DMS 273 treated with DMSO at 0.1 percent for 48 hours (cell line): ENCODE results near the gene HEMGN.
"Not testable (repeated sequence)": the region's sequence is repeated elsewhere in the genome, so short reads cannot be mapped to it uniquely, and the experiment has no call there.

Experiments used
- DNase-seq: peaks from one replicate; lab custom pipeline; 2025; lab: John Stamatoyannopoulos, UW

The HEMGN gene, protein sequence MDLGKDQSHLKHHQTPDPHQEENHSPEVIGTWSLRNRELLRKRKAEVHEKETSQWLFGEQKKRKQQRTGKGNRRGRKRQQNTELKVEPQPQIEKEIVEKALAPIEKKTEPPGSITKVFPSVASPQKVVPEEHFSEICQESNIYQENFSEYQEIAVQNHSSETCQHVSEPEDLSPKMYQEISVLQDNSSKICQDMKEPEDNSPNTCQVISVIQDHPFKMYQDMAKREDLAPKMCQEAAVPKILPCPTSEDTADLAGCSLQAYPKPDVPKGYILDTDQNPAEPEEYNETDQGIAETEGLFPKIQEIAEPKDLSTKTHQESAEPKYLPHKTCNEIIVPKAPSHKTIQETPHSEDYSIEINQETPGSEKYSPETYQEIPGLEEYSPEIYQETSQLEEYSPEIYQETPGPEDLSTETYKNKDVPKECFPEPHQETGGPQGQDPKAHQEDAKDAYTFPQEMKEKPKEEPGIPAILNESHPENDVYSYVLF

GRCh38 chr9:97938081-97938644 is at the start of gene HEMGN:
Gene HEMGN (minus strand): TSS chr9:97938172. CDS start chr9:97938136, 36 bp downstream.
- no peak for DNase-seq

GRCh38 chr9:97987487-97987886 is 49.5 kb upstream of the HEMGN start:
- DNase-seq = no peak

GRCh38 chr9:97985058-97985861 is 47.3 kb upstream of the HEMGN start:
- DNase-seq = no peak

DNA sequence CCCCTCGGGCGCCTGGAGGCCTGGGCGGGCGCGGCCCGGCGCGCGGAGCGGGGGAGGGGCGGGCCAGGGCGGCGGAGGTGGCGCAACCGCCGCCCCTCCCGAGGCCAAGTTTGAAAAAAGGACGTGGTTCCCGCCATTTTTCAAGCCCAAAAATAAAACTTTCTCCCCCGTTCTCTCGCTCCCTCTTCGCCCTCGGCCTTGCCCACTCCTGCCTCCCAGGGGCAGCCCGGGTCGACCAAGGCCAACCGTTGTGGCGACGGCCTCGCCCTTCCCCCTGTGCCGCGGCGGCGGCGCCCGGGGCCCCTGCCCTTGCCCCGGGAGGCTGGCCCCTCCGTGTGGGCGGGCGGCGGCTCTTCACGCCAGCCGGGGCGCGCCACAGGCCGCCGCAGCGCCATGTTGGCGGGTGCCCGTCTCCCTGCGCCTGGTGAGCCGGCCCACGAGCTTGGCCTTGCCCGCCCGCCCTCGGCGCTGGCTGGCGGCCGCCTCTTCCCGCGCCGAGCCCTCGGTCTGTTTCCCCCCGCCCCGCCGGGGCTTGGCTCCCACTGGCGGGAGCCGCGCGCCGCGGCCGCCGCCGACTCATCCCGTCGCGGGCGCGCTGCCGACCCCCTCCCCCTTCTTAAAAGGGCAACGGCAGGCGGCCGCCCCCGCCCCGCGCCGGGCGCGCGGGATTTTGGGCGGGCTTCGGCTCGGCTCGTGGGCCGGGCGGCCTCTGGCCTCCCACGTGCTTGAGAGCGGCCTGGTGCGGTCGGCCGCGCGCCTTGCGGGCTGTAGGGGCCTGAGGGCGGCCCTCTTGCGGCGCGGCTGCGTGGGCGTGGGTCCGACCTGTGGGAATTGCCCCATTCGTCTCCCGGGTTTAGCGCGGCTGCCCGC is 46.5 kb upstream of the HEMGN start:
- peak; percentile 11 for DNase-seq

GRCh38 chr9:97983589-97984187 is 45.7 kb upstream of the HEMGN start:
- no peak for DNase-seq

- peak; percentile 71 for DNase-seq
These were observed 45.0 kb upstream of the HEMGN start, which contains the start of gene ANP32B for GRCh38 chr9:97982683-97983588. Gene ANP32B (plus strand): TSS chr9:97983341. CDS start chr9:97983556, 215 bp downstream.

- DNase-seq = peak; percentile 22
These were observed 44.1 kb upstream of the HEMGN start for GRCh38 chr9:97981846-97982682.

- DNase-seq = no peak
These were observed 43.2 kb upstream of the HEMGN start for GRCh38 chr9:97980918-97981845.

DNA sequence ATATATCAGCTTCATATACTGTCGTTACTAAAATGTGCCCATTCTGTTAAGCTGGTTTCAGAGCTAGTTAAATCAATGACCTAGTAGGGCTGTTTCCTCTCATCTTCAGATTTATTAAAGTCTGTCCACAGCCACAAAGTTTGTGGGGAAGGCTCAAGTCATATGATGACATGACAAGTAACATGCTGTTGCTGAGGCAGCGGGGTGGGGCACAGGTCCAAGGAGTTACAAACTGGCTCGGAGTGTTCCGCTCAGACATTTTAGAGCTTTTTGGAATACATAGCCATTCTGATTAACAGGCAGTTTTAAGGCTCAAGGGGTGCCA is 42.5 kb upstream of the HEMGN start:
- DNase-seq = no peak

GRCh38 chr9:97979788-97980478 is 42.0 kb upstream of the HEMGN start:
- no peak for DNase-seq

DNA sequence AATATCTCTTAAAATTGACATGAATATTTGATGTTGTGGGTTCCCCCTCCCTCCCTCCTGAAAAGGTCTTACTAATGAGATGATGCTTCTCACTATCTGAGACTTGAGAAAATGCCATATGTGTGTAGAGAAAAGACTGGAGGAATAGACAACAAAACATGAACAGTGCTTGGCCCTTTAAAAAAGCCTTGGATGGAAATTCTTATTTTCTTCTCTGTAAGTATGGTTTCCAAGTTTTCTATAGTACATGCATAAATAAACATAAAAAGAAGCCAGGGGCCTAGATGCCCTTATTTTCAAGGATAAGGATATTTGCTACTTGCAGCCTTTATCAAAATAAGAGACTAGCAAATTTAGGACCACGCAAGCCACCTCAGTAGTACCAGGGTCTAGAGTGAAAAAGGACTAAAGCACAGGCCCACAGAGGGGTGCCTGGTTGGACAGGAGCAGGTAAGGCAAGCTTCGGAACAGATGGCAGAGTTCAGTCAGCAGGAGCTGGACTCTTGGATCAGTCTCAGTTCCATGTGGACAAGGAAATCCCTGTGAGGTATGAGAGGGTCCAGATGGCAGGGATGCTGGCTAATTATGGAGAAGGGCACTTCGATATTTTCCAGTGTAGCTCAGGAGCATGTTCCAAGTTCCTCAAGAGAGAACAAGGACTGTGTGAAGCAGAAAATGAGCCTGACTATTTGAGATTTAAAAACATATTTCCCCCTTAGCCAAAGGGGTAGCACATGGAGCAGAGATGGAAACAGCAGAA is 40.6 kb upstream of the HEMGN start:
- peak; percentile 88 for DNase-seq

DNA sequence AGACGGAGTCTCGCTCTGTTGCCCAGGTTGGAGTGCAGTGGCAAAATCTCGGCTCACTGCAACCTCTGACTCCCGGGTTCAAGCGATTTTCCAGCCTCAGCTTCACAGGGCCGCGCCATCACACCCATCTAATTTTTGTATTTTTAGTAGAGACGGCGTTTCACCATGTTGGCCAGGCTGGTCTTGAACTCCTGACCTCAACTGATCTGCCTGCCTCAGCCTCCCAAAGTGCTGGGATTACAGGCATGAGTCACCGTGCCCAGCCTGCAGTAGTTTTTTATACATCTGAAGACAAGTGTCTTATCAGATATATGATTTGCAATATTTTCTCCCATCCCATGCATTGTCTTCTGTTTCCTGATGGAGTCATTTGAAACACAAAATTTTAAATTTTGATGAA is 38.7 kb upstream of the HEMGN start:
- DNase-seq = not testable (repeated sequence)

GRCh38 chr9:97975376-97975775 is 37.4 kb upstream of the HEMGN start:
- DNase-seq = no peak

DNA sequence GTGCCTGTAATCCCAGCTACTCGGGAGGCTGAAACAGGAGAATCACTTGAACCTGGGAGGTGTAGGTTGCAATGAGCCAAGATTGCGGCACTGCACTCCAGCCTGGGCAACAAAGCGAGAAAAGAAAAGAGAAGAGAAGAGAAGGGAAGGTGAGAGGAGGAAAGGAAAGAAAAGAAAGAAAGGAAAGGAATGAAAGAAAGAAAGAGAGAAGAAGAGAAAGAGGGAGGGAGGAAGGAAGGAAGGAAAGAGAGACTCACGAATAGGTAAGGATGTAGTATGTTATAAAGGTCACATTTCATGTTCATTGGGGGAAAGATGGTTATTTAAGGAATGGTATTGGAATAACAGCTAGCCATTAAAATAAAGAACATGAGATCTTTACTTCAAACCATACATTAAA is 34.8 kb upstream of the HEMGN start:
- no peak for DNase-seq

DNA sequence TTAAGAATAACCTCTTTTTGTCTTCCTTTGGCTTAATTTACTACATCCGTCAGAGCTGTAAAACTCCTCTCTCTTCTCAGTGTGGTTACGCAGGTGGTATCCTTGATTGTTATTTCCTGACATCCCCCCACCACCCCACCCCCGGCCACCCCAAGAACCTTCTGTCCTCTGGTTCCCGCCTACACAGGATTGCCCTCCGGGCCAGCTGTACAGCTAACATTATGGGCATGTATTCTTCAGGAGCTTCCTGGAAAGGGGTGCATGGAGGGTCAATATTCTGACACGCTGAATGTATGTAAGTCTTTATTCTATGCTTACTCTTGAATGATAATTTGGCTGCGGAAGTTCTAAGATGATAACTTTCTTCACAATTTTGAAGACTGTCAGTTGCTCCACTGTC is 32.2 kb upstream of the HEMGN start:
- DNase-seq = no peak

DNA sequence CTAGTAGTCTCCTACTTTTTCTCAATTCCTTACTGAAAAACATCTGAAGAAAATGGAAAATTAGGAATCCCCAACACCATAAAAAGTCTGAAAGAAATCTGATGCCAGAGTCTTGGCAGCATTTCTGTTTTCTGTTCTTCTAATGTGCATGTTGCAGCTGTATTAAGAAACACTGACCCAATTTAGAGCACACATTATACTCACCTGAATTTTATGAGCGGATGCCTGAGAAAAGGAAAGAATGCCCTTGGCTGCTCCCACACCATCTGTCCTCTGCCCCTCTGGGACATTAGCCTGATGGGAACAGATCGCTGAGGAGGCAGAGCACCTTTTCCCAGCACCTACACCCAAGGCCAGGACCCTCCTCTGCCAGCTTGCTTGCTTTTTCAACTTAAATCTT is 31.0 kb upstream of the HEMGN start:
- DNase-seq = peak; percentile 32

- no peak for DNase-seq
These were observed 28.5 kb upstream of the HEMGN start for GRCh38 chr9:97966493-97966892.
